GM19239 (cell line): Measurements from ENCODE around the gene LYPD5.
"Not testable (repeated sequence)": the region's sequence is repeated elsewhere in the genome, so short reads cannot be mapped to it uniquely, and the experiment has no call there.

Experiments
- DNase-seq: peaks from one replicate; pipeline ENCODE4 v3.0.0; 2011; ENCODE audit warnings: low spot score; ENCODE audit not compliant: insufficient read length
- FAIRE-seq: peaks from 2 replicates; lab custom pipeline; 2011; peaks lifted over from hg19 to GRCh38; lab: Jason Lieb, UNC

LYPD5 gene

DNA sequence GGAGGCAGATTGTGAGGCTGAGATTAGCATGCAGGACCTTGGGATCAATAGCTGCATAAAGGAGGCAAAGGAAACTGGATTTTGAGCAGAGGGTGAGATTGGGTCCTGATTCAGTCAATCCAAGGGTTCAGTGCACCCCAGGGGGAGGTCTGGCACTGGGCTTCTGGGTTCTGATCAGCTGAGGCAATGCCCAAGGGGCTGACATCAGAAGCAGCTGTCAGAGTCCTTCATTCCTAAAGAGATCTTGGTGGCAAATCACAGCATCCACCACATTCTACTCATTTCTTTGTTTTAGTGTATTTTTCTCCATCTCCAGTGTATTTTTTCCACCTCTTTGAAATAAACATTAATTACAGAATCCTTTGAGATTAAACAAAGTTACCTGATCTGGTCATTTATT is 5.4 kb upstream of the LYPD5 start:
- FAIRE-seq (no peak), DNase-seq (no peak)

DNA sequence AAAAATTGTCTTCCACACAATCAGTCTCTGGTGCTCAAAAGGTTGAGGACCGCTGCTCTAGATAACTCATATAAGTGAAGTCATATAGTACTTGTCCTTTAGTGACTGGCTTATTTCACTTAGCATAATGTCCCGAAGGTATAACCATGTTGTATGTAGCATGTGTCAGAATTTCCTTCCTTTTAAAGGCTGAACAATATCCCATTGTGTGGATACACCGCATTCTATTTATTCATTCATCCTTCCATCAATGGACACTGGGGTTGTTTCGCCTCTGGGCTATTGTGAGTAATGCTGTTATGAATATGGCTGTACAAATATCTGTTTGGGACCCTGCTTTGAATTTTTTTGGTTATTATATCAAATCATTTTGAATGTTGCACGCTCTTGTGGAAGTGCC is 4.6 kb upstream of the LYPD5 start:
- no peak for FAIRE-seq
- no peak for DNase-seq

DNA sequence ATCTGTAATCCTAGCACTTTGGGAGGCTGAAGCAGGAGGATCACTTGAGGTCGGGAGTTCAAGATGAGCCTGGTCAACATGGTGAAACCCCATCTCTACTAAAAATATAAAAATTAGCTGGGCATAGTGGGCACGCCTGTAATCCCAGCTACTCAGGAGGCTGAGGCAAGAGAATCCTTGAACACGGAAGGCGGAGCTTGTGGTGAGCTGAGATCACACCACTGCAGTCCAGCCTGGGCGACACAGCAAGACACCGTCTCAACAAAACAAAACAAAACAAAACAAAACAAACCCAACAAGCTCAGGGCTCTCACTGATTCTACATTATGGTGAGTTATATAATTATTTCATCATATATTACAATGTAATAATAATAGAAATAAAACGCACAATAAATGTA is 4.2 kb upstream of the LYPD5 start:
- DNase-seq, FAIRE-seq: not testable (repeated sequence)

DNA sequence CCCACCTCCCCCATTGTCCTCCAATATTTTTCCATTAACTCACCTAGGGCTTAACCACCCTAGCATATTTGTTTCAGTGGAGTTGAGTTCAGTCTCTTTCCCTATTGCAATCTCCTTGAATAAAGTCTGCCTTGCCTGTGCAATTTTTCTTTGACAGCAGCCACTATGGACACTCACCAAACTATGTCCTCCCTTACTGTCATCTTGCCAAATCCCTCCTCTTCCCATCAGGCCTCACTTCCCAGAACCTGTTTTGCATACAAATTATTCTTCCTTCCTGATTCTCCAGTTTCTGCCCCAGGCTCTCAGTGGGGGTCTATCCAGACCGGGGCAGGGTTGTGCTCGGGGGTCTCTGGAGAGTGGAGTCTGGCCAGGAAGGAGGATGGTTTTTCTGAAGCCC is 2.2 kb upstream of the LYPD5 start:
- FAIRE-seq (no peak), DNase-seq (no peak)

DNA sequence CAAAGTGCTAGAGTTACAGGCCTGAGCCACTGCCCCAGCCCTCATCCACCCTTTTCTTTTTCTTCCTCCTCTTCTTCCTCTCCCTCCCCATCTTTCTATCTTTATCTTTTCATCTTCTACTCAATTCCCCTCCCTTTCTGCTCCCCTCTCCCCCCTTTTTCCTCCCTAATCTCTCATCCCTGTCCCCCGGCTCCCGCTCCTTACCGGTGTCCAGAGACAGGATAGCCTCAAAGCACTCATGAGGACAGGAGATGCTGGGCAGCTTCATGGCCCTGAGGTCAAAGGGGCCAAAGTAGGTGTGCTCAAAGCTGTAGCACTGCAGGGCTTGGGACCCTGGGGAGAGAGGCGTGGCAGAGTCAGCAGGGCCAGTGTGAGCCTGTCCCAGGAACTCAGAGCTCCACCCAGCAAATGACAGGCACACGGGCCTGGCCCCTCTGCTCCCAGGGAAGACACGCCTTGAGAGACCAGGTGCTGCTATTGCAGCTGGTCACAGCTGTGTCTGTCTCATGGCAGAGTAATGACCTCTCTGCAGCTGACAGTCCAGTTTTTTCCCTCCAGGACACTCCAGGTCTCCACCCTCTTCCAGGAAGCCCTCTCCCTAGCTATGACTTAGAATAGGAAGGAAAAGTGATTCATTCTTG is 2.6 kb downstream of the LYPD5 start:
- DNase-seq (no peak), FAIRE-seq (no peak)

DNA sequence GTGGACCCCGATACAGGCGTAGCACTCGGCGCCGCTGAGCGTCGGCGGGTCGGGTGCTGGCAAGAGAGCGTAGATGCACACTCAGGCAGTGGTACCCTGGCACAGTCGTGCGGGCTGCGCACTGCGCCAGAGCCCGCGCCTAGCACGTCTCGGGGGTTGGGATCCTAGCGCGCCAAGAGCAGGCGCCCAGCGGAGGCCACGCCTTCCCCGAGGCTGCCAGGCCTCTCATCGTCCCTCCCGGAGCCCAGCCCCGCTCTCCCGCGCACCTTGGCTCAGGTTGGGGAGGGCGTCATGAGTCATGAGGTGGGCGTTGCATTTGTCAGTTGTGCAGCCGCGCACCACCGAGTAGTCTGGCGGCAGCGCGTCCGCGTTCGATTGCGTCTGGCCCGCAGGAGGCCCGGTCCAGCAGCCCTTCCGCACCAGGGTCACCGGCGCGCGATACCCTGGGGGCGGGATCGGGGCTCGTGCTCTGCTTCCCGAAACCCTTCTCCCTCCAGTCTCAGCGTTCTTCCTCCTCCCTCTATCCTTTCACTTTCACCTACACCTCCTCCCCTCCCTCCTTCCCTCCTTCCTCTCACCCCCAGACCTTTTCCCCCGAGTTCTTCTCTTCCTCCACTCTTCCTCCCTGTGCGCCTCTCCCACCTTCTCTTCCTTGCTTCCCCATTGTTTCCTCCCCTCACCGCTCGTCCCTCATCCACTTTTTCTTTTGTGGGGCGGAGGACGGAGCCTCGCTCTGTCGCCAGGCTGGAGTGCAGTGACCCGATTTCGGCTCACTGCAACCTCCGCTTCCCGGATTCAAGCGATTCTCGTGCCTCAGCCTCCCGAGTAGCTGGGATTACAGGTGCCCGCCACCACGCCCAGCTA is 3.5 kb downstream of the LYPD5 start:
- DNase-seq: no peak
- FAIRE-seq: no peak

- DNase-seq: no peak
- FAIRE-seq: no peak
These were observed 4.2 kb downstream of the LYPD5 start for GRCh38 chr19:43798026-43798545.

DNA sequence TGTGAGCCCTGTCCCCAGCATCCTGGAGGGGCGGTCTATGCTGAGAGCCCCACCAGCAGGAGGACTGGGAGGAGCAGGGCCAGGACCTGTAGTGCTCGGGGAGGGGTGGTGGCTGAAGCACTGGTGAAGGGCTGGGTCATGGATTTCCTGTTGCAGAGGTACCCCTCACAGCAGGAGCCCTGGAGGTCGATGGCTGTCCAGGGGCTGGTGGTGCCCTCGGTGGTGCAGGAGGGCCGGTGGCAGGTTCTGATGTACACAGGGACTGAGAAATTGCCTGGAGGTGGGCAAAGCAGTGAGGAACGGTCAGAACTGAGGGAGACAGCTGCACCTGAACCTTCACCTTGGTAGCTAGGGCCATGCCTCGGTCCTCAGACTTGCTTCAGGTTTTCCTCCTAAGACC is 4.7 kb downstream of the LYPD5 start:
- no peak for FAIRE-seq
- no peak for DNase-seq

GRCh38 chr19:43797118-43797517 is 5.1 kb downstream of the LYPD5 start:
- FAIRE-seq (no peak), DNase-seq (no peak)

- DNase-seq: no peak
- FAIRE-seq: no peak
These were observed 11.7 kb downstream of the LYPD5 start for GRCh38 chr19:43790587-43790986.

DNA sequence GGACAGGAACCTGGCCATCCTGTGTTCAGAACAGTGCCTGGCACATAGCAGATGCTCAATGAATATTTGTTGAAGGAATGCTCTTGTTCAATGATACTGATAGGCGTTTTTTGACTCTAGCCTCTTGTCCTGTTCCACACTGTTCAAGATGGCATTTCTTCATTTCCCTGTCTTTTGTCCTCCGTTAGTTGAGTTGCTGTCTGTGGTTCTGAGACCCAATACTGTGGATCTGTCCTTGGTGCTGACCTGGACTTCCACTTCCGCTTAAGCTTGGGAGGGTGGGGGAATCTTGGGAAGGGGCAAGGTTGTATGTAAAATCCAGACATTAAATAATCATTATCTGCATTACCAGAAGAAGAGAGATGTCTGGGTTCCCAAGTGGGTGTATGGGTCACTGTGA is 13.2 kb downstream of the LYPD5 start:
- FAIRE-seq (peak; percentile 62), DNase-seq (no peak)

DNA sequence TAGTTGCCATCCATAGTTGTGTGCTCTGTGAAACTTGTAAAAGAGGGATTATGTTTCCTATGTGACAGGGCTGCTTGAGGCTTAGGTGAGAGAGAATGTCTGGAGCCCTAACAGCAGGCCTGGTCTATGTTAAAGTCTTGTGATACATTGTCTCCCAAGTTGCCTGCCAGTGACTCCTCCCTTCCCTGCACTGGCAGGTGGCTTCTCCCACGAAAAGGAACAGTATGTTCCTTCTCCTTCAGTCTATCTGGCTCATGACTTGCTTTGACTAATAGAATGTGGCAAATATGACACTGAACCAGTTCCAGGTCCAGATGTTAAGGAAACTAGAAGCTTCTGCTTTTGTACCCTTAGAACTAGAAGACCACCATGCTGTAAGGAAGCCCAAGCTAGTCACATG is 15.6 kb downstream of the LYPD5 start:
- DNase-seq (no peak), FAIRE-seq (no peak)

DNA sequence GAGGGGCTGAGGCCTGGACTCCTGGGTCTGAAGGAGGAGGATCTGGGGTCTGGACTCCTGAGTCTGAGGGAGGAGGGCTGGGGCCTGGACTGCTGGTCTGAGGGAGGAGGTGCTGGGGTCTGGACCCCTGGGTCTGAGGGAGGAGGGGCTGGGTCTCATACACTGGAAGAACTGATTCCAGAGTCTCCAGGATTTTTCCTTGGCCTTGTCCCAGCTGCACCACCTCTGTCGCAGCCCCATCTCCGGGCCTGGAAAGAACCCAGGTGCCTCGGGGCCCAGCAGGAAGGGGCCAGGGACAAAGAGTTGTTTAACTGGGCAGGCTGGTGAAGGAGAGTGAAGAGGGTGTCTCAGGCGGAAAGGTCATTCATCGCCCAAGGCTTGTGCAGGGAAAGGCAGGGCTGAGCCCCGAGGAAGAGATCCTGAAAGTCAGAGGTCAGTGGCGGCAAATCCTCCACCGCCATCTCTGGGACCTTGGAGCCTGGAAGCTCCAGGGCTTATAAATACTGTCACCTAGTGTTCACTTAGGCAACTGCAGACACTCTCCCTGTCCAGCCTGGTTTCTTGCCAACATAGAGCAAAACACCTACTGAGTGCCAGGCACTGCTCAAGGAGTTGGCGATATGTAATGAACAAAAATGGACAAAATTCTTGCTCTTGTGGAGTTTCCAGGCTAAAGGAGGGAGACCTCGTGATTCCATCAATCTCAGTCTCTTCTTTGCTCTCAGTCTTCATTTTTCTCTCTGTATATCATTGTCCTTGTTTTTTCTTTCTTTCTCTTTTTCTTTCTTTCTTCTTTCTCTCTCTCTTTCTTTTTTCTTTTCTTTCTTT is 17.1 kb downstream of the LYPD5 start:
- DNase-seq (no peak), FAIRE-seq (peak; percentile 88)

DNA sequence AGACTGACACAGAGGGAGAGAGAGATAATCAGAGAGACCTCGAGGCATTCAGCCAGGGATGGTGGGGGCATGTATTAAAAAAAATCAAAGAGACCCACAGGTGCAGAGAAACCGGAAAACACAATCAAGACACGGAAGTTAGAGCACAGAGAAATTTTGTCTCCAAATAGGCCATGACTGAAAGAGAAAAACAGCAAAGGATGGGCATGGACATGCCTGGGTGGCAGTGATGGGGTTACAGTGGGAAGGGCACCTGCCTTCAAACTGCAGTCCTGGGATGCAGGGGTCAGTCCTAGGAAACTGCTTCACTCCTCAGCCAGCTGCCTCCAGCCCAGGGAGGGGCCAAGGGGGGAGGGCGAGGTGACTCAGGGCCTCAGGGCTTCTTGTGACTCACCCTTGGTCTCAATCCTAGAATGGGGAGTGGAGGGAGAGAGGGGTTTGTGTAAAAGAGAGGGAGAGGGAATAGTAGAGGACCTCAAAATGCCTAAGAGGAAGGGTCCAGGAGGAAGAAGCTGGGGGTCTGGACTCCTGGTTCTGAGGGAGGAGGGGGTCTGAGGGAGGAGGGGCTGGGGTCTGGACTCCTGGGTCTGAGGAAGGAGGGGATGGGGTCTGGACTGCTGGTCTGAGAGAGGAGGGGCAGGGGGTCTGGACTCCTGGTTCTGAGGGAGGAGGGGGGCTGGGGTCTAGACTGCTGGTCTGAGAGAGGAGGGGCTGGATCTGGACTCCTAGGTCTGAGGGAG is 17.8 kb downstream of the LYPD5 start:
- DNase-seq (no peak), FAIRE-seq (peak; percentile 70)

DNA sequence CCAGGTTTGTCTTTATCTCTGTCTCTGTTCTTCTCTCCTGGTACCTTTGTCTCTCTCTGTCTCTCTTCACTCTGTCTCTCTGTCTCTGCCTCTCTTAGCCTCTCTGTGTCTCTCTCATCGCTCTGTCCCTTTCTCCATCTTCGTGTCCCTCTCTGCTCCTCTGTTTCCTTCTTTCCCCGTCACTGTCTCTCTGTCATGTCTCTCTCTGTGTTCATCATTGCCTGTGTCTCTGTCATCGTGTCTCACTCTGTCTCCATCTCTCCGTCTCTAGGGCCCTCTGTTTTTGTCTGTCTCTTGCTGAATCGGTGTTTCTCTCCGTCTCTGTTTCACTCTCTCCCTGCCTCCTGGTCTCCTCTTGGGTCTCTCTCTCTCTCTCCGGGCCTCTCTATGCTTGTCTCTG is 18.6 kb downstream of the LYPD5 start:
- DNase-seq (no peak), FAIRE-seq (no peak)

- DNase-seq (no peak), FAIRE-seq (no peak)
These were observed 19.5 kb downstream of the LYPD5 start for GRCh38 chr19:43782689-43783231.

DNA sequence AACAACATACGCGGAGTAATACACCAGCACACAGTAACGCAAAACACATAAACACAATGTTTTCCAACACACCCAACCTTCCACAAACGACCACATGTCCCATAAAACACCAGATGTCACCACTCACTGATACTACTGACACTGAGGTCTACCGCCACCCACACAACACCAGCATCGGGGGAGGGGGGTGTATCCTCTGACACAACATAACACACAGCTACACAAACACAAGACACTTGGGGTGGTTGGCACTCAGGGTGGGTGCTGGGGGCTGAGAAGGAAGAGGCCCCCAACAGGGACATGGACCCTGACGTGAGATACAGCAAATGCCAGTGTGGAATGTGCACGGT is 20.0 kb downstream of the LYPD5 start:
- FAIRE-seq (no peak), DNase-seq (no peak)

- FAIRE-seq (peak; percentile 4), DNase-seq (no peak)
These were observed 20.5 kb downstream of the LYPD5 start for GRCh38 chr19:43781630-43782310.
